CD4-positive, alpha-beta T cell (primary cell): ENCODE results near the gene IPCEF1. TPM values are rescaled to one million over a fixed set of nuclear protein-coding genes. Genes with fewer than 3 reads are reported as not detected.

Experiments
- ATAC-seq: fragments of 200-7000 bp; cut with Tn5 transposase; one replicate; pipeline ENCODE4 v1.10.0; 2022; ENCODE audit warnings: mild to moderate bottlenecking; ENCODE audit not compliant: poor library complexity
- CTCF ChIA-PET: fragments of 350-600 bp; sonication (Branson Sonifier 250); formaldehyde crosslinking; loops from one replicate; lab custom pipeline; 2021; ENCODE audit warnings: antibody characterized with exemption, inconsistent platforms; lab: Charles Lee
- POLR2A ChIA-PET: fragments of 350-600 bp; sonication (Branson Sonifier 250); formaldehyde crosslinking; loops from one replicate; lab custom pipeline; 2021; ENCODE audit warnings: antibody characterized with exemption, inconsistent platforms; lab: Charles Lee
- DNase-seq, 14 experiments: peaks; one replicate each; pipeline ENCODE4 v3.0.0-alpha.2; 2013 to 2020; ENCODE audit warnings: mixed read lengths in 2 of 14
- H3K27ac ChIP-seq, 2 donors: one replicate each; pipeline versions ENCODE4 v1.5.1 to v1.7.0; 2013; ENCODE audit warnings: low read length in 2 of 2, low read depth in 1 of 2, mild to moderate bottlenecking in 1 of 2
- H3K27me3 ChIP-seq, 2 experiments: 1 replicate in 1 of 2; 2 replicates in 1 of 2; pipeline versions ENCODE4 v1.6.1 to v1.7.0; 2013; ENCODE audit warnings: low read length in 2 of 2, control low read depth in 1 of 2, mild to moderate bottlenecking in 1 of 2, moderate library complexity in 1 of 2; ENCODE audit not compliant: insufficient read depth in 2 of 2, control insufficient read depth in 1 of 2
- H3K36me3 ChIP-seq: one replicate; pipeline ENCODE4 v1.6.1; 2013; ENCODE audit warnings: low read length, control low read depth; ENCODE audit not compliant: insufficient read depth
- H3K4me1 ChIP-seq: one replicate; pipeline ENCODE4 v1.6.1; 2013; ENCODE audit warnings: low read length, control low read depth; ENCODE audit not compliant: insufficient read depth
- H3K4me3 ChIP-seq: one replicate; pipeline ENCODE4 v1.5.1; 2013; ENCODE audit warnings: mild to moderate bottlenecking, low read length, moderate library complexity
- H3K9me3 ChIP-seq, 2 experiments: 1 replicate in 1 of 2; 2 replicates in 1 of 2; pipeline versions ENCODE4 v1.6.1 to v1.7.0; 2013; ENCODE audit warnings: low read length in 2 of 2, mild to moderate bottlenecking in 2 of 2, control low read depth in 1 of 2, moderate library complexity in 1 of 2; ENCODE audit not compliant: control insufficient read depth in 1 of 2, insufficient read depth in 1 of 2
- H3K27ac Mint-ChIP-seq: one replicate; pipeline ENCODE4 v1.8.0; 2020; ENCODE audit warnings: mixed read lengths
- H3K27me3 Mint-ChIP-seq: one replicate; pipeline ENCODE4 v1.8.0; 2021; ENCODE audit warnings: mixed read lengths
- H3K36me3 Mint-ChIP-seq: one replicate; pipeline ENCODE4 v1.8.0; 2021; ENCODE audit warnings: low read depth, mixed read lengths
- H3K4me1 Mint-ChIP-seq: one replicate; pipeline ENCODE4 v1.8.0; 2021; ENCODE audit warnings: low read depth, mixed read lengths
- H3K4me3 Mint-ChIP-seq: one replicate; pipeline ENCODE4 v1.8.0; 2020; ENCODE audit warnings: mild to moderate bottlenecking, mixed read lengths
- H3K9me3 Mint-ChIP-seq: one replicate; pipeline ENCODE4 v1.8.0; 2020; ENCODE audit warnings: mixed read lengths
- intact Hi-C, 2 experiments: fragments of 100-400 bp; cut with DNase I in 1 of 2; cut with micrococcal nuclease in 1 of 2; formaldehyde crosslinking; loops; one replicate each; pipeline versions ENCODE4 v1.15.1 to v1.9.0; 2023 to 2025; cut with DNase I, micrococcal nuclease
- total RNA-seq, 174 experiments: library from RNA in 2 of 174; stranded (reverse) in 2 of 174; gene quantifications; one replicate each; pipeline ENCODE4 v1.2.3 and lab custom pipeline; 2021 to 2026
- TF ChIP-seq, protein P1 (sequence below): fragments of 200-600 bp; IDR thresholded peaks from one replicate; pipeline ENCODE4 v1.8.0; 2022; ENCODE audit warnings: antibody characterized with exemption, mild to moderate bottlenecking

Gene IPCEF1
- total RNA-seq, 2 experiments from 2014 or later: 92.4 to 96.8 TPM

DNA sequence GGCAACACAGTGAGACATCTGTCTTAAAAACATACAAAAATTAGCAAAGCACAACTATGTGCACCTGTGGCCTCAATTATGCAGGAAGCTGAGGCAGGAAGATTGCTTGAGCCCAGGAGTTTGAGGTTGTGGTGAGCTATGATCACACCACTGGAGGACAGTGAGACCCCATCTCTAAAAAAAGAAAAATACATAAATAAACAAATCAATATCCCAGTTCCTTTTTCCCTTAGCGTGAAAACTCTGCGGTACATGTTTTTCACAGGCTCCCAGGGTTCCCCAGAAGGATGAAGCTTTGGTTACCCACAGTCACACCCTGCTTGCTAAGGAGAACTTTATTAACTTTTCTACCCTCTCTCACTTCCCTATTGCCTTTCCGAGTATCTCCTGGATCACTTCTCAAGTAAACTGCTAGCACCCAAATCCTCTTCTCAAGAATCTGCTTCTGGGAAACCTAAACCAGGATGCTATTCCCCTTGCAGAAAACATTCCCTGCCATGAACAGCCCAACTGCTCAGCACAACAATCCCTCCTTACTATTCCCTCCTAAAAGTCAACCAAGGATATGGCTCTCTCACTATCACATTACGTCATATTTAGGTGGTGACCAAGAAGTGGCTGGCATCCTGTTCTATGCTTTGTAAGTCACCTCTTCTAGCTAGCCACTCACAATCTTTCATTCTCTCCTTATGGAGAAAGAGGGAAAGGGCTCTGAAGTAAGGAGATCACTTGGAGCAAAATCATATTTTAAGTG lies 122.4 kb downstream of the IPCEF1 start:
- peak overlapping the region in 1 of 2 donors; percentile 30 for H3K27ac ChIP-seq
- no peaks in the 10 kb centered on the region for H3K9me3 ChIP-seq
- no peak overlapping the region for H3K4me3 ChIP-seq
- Mint-ChIP-seq H3K9me3 (no peaks in the 10 kb centered on the region), H3K4me1 (peaks cover 78% of the 10 kb centered on the region), H3K36me3 (peaks cover 55% of the 10 kb centered on the region), H3K27ac (peak overlapping the region; percentile 83), H3K4me3 (peak overlapping the region; percentile 32), H3K27me3 (no peaks in the 10 kb centered on the region)
- peaks cover 36% of the 10 kb centered on the region for H3K4me1 ChIP-seq
- ChIA-PET POLR2A (interaction anchor here (0.9 to 3.6 kb wide), 5 partner anchors 10 to 43 kb away, joined by 3 to 43 read pairs (median 13); no protein-coding TSS in a partner anchor), CTCF (interaction anchor here (2.4 kb wide), 1 partner anchor 14 kb away, joined by 10 read pairs; no protein-coding TSS in a partner anchor)
- intact Hi-C loops: no loop called here
- TF ChIP-seq, protein P1, sequence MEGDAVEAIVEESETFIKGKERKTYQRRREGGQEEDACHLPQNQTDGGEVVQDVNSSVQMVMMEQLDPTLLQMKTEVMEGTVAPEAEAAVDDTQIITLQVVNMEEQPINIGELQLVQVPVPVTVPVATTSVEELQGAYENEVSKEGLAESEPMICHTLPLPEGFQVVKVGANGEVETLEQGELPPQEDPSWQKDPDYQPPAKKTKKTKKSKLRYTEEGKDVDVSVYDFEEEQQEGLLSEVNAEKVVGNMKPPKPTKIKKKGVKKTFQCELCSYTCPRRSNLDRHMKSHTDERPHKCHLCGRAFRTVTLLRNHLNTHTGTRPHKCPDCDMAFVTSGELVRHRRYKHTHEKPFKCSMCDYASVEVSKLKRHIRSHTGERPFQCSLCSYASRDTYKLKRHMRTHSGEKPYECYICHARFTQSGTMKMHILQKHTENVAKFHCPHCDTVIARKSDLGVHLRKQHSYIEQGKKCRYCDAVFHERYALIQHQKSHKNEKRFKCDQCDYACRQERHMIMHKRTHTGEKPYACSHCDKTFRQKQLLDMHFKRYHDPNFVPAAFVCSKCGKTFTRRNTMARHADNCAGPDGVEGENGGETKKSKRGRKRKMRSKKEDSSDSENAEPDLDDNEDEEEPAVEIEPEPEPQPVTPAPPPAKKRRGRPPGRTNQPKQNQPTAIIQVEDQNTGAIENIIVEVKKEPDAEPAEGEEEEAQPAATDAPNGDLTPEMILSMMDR: no peak
- no peaks in the 10 kb centered on the region for H3K27me3 ChIP-seq
- ATAC-seq: no peak
- no peak for DNase-seq
- H3K36me3 ChIP-seq: peaks cover 20% of the 10 kb centered on the region

DNA sequence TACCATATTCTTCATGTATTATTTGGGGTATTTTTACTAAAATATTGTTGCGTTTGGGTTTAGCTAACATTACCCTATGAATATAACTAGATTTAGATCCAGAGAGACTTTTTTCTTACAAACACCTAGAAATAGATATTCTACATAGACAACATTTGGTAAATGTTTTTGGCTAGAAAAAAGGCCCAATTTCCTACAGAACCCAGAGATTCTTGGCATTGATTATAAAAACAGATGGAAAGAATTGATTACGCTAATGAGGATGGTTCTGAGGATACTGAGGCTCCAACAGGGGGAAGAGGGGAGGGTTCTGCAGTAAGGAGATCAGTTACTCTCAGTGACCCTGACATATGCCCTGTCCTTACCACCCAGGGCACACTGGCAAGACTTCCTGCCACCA lies 123.2 kb downstream of the IPCEF1 start:
- Mint-ChIP-seq H3K27ac (peak overlapping the region; percentile 83), H3K9me3 (no peaks in the 10 kb centered on the region), H3K36me3 (peaks cover 59% of the 10 kb centered on the region), H3K4me3 (peak overlapping the region; percentile 26), H3K27me3 (no peaks in the 10 kb centered on the region), H3K4me1 (peaks cover 80% of the 10 kb centered on the region)
- CTCF ChIA-PET: interaction anchor here (1.1 to 2.4 kb wide), 5 partner anchors 8 to 87 kb away, joined by 4 to 10 read pairs (median 5); no protein-coding TSS in a partner anchor
- no peaks in the 10 kb centered on the region for H3K9me3 ChIP-seq
- POLR2A ChIA-PET: interaction anchor here (0.7 to 3.6 kb wide), 6 partner anchors 8 to 43 kb away, joined by 3 to 43 read pairs (median 12); no protein-coding TSS in a partner anchor
- peaks cover 20% of the 10 kb centered on the region for H3K36me3 ChIP-seq
- no peak for ATAC-seq
- intact Hi-C loops: no loop called here
- no peak overlapping the region for H3K4me3 ChIP-seq
- peak overlapping the region in 1 of 2 donors; percentile 30 for H3K27ac ChIP-seq
- H3K4me1 ChIP-seq: peaks cover 37% of the 10 kb centered on the region
- no peak for DNase-seq
- no peaks in the 10 kb centered on the region for H3K27me3 ChIP-seq
- TF ChIP-seq, protein P1: no peak

DNA sequence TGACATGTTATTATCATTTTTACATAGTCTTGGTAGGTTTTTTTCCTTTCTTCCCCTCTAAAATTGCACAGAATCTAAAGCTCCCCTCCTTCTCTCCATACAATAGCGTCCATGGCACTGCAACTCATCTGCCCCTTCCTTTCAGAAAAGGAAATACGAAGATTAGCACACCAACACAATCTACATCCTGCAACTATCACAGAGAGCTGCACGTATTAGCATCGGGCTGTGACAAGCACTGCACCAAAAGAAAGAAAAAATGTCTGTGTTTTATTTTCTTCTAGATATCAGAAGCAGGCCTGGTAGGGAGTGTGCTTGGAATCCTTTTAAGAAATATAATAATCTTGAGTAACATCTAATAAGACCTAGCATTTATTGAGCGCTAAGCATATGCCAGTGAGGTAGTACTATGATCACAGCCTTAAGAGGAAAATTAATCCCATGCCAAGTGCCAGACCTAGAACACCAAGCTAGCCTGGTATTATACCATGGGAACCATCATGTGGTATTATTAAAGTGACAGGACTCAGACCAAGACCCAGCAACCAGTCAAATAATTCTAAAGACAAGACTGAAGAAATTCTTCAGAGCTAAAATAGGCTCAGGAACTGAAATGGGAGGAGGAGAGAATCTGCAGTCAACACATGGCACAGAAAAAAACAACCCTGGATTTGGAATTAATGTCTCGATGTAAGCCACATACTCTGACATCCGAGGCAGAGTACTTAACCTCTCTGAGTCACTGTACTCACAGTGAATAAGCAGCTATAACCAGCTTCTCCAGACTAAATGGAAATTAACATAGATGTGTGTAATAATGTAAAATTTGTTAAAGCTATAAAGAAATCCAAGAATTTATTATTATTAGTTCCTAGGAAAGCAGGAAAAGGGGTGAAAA lies 124.3 kb downstream of the IPCEF1 start:
- TF ChIP-seq, protein P1: no peak
- peak overlapping the region; percentile 36 for H3K4me3 ChIP-seq
- intact Hi-C loops: loop anchor here in 1 of 2 experiments (1.0 kb wide), 1 partner anchor 12 kb away; no protein-coding TSS in a partner anchor
- Mint-ChIP-seq H3K9me3 (no peaks in the 10 kb centered on the region), H3K27me3 (no peaks in the 10 kb centered on the region), H3K27ac (peak overlapping the region; percentile 83), H3K4me1 (peaks cover 84% of the 10 kb centered on the region), H3K4me3 (peak overlapping the region; percentile 70), H3K36me3 (peaks cover 63% of the 10 kb centered on the region)
- ATAC-seq (peak; percentile 70), DNase-seq (peak in 3 of 14 experiments; percentile 41 to 64 (median 44))
- no peaks in the 10 kb centered on the region for H3K27me3 ChIP-seq
- peaks cover 20% of the 10 kb centered on the region for H3K36me3 ChIP-seq
- H3K9me3 ChIP-seq: no peaks in the 10 kb centered on the region
- H3K27ac ChIP-seq: peak overlapping the region; percentile 35 to 42
- CTCF ChIA-PET: interaction anchor here (0.7 to 2.4 kb wide), 8 partner anchors 8 to 86 kb away, joined by 3 to 10 read pairs (median 4); no protein-coding TSS in a partner anchor
- POLR2A ChIA-PET: interaction anchor here (0.5 to 3.6 kb wide), 10 partner anchors 8 to 117 kb away, joined by 3 to 43 read pairs (median 6); no protein-coding TSS in a partner anchor
- peaks cover 37% of the 10 kb centered on the region for H3K4me1 ChIP-seq
